ENCODE data around the gene TNFRSF4. TPM values are rescaled to one million over a fixed set of nuclear protein-coding genes. Genes with fewer than 3 reads are reported as not detected.
A peak's percentile ranks its signal among the peaks of the same experiment; 100 is the strongest.

Gene TNFRSF4
- total RNA-seq, 2 experiments from 2014 or later, result 340 to 418 TPM

GRCh38 chr1:1228596-1229321 lies 14.8 kb upstream of the TNFRSF4 start:
- H3K4me3 Mint-ChIP-seq, result no peak overlapping the region
- intact Hi-C loops (cut with DNase I, micrococcal nuclease), result no loop called here
- CTCF ChIA-PET, result interaction anchor here (2.8 kb wide), 1 partner anchor 107 kb away, joined by 18 read pairs; no protein-coding TSS in a partner anchor
- DNase-seq (no peak), ATAC-seq (no peak)
- H3K27ac Mint-ChIP-seq, result no peak overlapping the region
- no peaks in the 10 kb centered on the region for H3K9me3 Mint-ChIP-seq (ENCODE audit: low read depth)
- no peaks in the 10 kb centered on the region for H3K27me3 Mint-ChIP-seq
- POLR2A ChIA-PET, result no interaction called here
- peaks cover 33% of the 10 kb centered on the region for H3K4me1 Mint-ChIP-seq
- peaks cover 38% of the 10 kb centered on the region for H3K36me3 Mint-ChIP-seq (ENCODE audit: low read depth)

GRCh38 chr1:1228187-1228586 lies 14.2 kb upstream of the TNFRSF4 start:
- POLR2A ChIA-PET, result no interaction called here
- no peak for DNase-seq
- ATAC-seq, result no peak
- Mint-ChIP-seq H3K27me3 (no peaks in the 10 kb centered on the region), H3K4me1 (peaks cover 28% of the 10 kb centered on the region), H3K4me3 (no peak overlapping the region), H3K9me3 (ENCODE audit: low read depth) (no peaks in the 10 kb centered on the region), H3K36me3 (ENCODE audit: low read depth) (peaks cover 38% of the 10 kb centered on the region), H3K27ac (no peak overlapping the region)
- CTCF ChIA-PET, result no interaction called here
- intact Hi-C loops (cut with DNase I, micrococcal nuclease), result no loop called here

- intact Hi-C loops (cut with DNase I, micrococcal nuclease), result no loop called here
- no peak overlapping the region for H3K27ac Mint-ChIP-seq
- DNase-seq, result no peak
- ChIA-PET CTCF (no interaction called here), POLR2A (no interaction called here)
- ATAC-seq, result no peak
- no peaks in the 10 kb centered on the region for H3K9me3 Mint-ChIP-seq (ENCODE audit: low read depth)
- peaks cover 28% of the 10 kb centered on the region for H3K4me1 Mint-ChIP-seq
- no peaks in the 10 kb centered on the region for H3K27me3 Mint-ChIP-seq
- H3K4me3 Mint-ChIP-seq, result no peak overlapping the region
- H3K36me3 Mint-ChIP-seq (ENCODE audit: low read depth), result peaks cover 46% of the 10 kb centered on the region
These were observed 13.4 kb upstream of the TNFRSF4 start for GRCh38 chr1:1227386-1227785.

DNA sequence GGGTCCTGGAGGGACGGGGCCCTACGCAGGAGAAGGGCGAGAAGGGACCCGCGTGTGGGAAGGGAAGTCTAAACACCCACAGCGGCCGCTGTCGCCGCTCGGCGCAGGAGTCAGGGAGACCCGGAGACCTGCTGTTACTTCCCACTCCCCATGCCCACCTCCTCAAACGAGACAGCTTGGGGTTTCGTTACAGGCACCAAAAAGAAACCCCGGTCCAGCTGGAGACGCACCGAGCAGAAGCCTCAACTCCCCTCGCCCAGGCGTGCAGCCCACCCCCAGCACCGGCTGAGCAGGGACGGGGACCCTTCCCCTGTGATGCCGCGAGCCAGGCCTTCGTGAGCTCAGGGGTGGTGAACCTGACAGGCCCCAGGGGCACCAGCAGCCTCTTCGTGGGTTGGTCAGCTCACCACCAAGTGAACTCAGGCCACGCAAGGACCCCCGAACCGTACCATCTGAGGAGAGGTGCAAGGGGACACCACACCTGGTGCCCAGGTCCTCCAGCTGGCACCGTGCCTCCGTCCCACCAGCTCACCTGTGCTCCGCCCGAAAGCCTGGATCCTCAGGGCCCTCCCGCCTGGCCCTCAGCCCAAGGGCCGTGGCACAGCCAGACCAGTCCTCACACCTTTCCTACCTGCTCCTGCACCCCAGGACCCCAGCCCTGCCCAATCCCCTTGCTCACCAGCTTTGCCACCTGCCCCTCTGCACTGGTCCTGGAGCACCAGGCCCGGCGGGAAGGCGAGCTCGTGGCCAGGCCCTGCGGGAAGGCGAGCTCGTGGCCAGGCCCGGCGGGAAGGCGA lies 12.8 kb upstream of the TNFRSF4 start:
- peaks cover 28% of the 10 kb centered on the region for H3K4me1 Mint-ChIP-seq
- POLR2A ChIA-PET, result no interaction called here
- no peaks in the 10 kb centered on the region for H3K27me3 Mint-ChIP-seq
- ATAC-seq (no peak), DNase-seq (no peak)
- no peak overlapping the region for H3K4me3 Mint-ChIP-seq
- no peaks in the 10 kb centered on the region for H3K9me3 Mint-ChIP-seq (ENCODE audit: low read depth)
- peaks cover 49% of the 10 kb centered on the region for H3K36me3 Mint-ChIP-seq (ENCODE audit: low read depth)
- CTCF ChIA-PET, result interaction anchor here (0.6 kb wide), 1 partner anchor 104 kb away, joined by 3 read pairs; no protein-coding TSS in a partner anchor
- H3K27ac Mint-ChIP-seq, result no peak overlapping the region
- intact Hi-C loops (cut with DNase I, micrococcal nuclease), result no loop called here

DNA sequence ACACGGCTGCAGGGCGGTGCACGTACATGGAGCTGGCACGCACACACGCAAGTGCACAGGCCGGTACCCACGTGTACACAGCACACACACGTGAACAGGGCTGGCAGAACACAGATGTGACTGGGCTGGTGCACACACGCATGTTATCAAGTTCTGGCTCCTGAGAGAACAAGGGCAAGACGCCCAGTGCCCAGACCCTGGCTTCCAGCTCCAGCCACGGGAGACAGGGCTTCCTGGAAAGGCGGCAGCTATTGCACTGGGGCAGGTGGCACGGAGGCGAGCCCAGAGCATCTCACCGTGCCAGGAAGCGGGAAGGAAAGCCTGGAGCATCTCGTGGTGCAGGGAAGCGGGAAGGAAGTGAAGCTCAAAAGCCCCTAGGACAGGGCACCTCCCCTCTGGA lies 12.0 kb upstream of the TNFRSF4 start:
- intact Hi-C loops (cut with DNase I, micrococcal nuclease), result no loop called here
- ATAC-seq (no peak), DNase-seq (no peak)
- ChIA-PET CTCF (no interaction called here), POLR2A (no interaction called here)
- peaks cover 28% of the 10 kb centered on the region for H3K4me1 Mint-ChIP-seq
- no peaks in the 10 kb centered on the region for H3K9me3 Mint-ChIP-seq (ENCODE audit: low read depth)
- H3K27me3 Mint-ChIP-seq, result no peaks in the 10 kb centered on the region
- peaks cover 52% of the 10 kb centered on the region for H3K36me3 Mint-ChIP-seq (ENCODE audit: low read depth)
- H3K4me3 Mint-ChIP-seq, result no peak overlapping the region
- no peak overlapping the region for H3K27ac Mint-ChIP-seq

DNA sequence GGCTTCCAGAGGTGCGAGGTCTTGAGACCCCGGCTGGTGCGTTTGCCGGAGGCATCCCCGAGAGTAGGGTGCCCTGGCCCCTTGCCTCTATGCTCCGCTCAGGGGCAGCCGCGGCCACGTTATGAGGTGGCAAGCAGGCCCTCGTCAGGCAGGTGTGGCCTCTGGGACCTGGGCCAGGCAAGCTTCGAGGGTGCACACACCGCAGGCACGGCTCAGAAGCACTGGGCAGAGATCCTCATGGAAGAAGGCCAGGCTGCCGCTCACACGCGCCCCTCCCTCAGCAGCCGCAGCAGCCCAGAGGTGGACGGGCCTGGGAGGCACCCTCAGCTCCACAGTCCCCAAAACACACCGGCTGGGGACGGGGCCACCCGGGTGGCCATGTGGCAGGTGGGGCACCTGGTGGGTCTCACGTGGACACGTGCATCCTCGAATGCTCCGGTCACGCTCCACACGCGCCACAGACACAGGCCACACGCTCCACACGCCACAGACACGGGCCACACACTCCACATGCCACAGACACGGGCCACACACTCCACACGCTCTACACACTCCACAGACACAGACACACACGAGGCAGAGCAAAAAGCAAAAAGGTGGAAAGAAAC lies 11.4 kb upstream of the TNFRSF4 start:
- ChIA-PET POLR2A (no interaction called here), CTCF (no interaction called here)
- ATAC-seq, result no peak
- Mint-ChIP-seq H3K4me1 (peaks cover 29% of the 10 kb centered on the region), H3K36me3 (ENCODE audit: low read depth) (peaks cover 53% of the 10 kb centered on the region), H3K27ac (no peak overlapping the region), H3K27me3 (no peaks in the 10 kb centered on the region), H3K4me3 (no peak overlapping the region), H3K9me3 (ENCODE audit: low read depth) (no peaks in the 10 kb centered on the region)
- intact Hi-C loops (cut with DNase I, micrococcal nuclease), result no loop called here
- DNase-seq, result no peak

DNA sequence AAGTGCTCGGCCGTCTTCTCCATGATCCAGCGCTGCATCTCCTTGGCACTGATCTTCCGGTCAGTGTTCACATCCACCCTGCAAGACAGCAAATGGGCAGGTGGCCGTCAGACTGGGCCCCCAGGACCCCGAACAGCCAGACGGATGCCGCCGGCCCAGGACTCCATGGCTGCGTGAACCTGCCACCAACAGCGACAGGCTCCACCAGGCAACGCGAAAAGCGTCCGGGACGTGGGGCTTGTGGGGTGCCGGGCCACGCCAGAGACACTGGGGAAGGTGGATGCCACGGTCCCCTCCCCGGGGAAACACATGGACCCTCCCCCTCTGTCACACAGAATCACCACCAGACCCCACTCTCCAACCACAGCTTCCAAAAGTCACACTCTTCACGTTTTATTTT lies 9.9 kb upstream of the TNFRSF4 start:
- Mint-ChIP-seq H3K9me3 (ENCODE audit: low read depth) (no peaks in the 10 kb centered on the region), H3K27ac (no peak overlapping the region), H3K4me3 (no peak overlapping the region), H3K4me1 (peaks cover 28% of the 10 kb centered on the region), H3K36me3 (ENCODE audit: low read depth) (peaks cover 52% of the 10 kb centered on the region), H3K27me3 (no peaks in the 10 kb centered on the region)
- ChIA-PET POLR2A (no interaction called here), CTCF (no interaction called here)
- intact Hi-C loops (cut with DNase I, micrococcal nuclease), result no loop called here
- DNase-seq (no peak), ATAC-seq (no peak)

DNA sequence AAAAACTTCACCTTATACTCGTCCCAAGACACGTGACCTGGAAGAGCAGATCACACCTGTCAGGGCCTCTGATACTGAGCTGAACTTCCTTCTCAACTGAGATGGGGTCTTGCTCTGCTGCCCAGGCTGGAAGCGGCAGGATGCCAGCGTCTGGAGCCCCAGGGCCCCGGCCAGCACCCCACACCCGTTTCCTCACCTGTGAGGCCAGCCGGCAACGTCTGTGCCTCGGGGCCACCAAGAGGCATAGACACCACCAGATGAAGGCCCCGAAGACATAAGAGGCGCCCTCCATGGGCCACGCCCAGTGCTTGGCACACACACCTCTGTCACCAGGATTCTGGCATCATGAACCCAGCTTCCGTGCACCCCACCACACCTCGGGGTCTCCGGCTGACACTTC lies 9.4 kb upstream of the TNFRSF4 start:
- ChIA-PET POLR2A (no interaction called here), CTCF (no interaction called here)
- no peaks in the 10 kb centered on the region for H3K9me3 Mint-ChIP-seq (ENCODE audit: low read depth)
- intact Hi-C loops (cut with DNase I, micrococcal nuclease), result no loop called here
- H3K4me1 Mint-ChIP-seq, result peaks cover 25% of the 10 kb centered on the region
- peaks cover 51% of the 10 kb centered on the region for H3K36me3 Mint-ChIP-seq (ENCODE audit: low read depth)
- DNase-seq (no peak), ATAC-seq (no peak)
- H3K27ac Mint-ChIP-seq, result peak overlapping the region; percentile 47
- no peak overlapping the region for H3K4me3 Mint-ChIP-seq
- no peaks in the 10 kb centered on the region for H3K27me3 Mint-ChIP-seq

DNA sequence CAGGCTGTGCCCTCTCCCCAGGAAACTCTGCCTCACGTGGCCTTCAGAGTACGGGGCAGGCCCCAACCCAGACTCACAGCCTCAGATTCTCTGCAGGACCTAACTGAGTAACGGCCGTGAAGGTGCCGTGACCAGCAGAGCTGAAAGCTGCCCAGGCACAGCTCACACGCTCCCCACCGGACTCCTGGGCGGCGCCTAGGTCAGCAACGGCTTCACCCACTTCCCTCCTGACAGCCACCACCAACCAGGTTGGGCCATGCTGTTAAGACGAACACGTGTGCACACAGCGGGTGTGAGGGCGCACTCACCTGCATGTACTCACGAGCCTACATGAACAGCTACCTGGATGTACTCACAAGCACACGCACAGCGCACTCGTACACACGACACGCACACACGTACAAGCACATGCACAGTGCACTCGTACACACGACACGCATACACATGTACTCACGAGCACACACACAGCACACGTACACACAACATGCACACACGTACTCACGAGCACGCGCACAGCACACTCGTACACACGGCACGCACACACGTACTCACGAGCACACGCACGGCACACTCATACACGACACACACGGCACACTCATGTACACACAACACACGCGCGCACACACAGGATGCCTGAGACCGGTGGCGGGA lies 8.7 kb upstream of the TNFRSF4 start:
- intact Hi-C loops (cut with DNase I, micrococcal nuclease), result no loop called here
- Mint-ChIP-seq H3K4me1 (peaks cover 32% of the 10 kb centered on the region), H3K4me3 (no peak overlapping the region), H3K27ac (no peak overlapping the region), H3K36me3 (ENCODE audit: low read depth) (peaks cover 56% of the 10 kb centered on the region), H3K9me3 (ENCODE audit: low read depth) (no peaks in the 10 kb centered on the region), H3K27me3 (no peaks in the 10 kb centered on the region)
- POLR2A ChIA-PET, result no interaction called here
- CTCF ChIA-PET, result no interaction called here
- DNase-seq (no peak), ATAC-seq (no peak)

GRCh38 chr1:1221887-1222574 lies 8.1 kb upstream of the TNFRSF4 start:
- H3K36me3 Mint-ChIP-seq (ENCODE audit: low read depth), result peaks cover 60% of the 10 kb centered on the region
- no peak overlapping the region for H3K4me3 Mint-ChIP-seq
- no peak for DNase-seq
- ATAC-seq, result no peak
- POLR2A ChIA-PET, result no interaction called here
- H3K9me3 Mint-ChIP-seq (ENCODE audit: low read depth), result no peaks in the 10 kb centered on the region
- intact Hi-C loops (cut with DNase I, micrococcal nuclease), result no loop called here
- H3K27me3 Mint-ChIP-seq, result no peaks in the 10 kb centered on the region
- CTCF ChIA-PET, result interaction anchor here (0.6 to 0.7 kb wide), 2 partner anchors 53 to 215 kb away, joined by 3 read pairs; no protein-coding TSS in a partner anchor
- H3K4me1 Mint-ChIP-seq, result peaks cover 35% of the 10 kb centered on the region
- H3K27ac Mint-ChIP-seq, result no peak overlapping the region

DNA sequence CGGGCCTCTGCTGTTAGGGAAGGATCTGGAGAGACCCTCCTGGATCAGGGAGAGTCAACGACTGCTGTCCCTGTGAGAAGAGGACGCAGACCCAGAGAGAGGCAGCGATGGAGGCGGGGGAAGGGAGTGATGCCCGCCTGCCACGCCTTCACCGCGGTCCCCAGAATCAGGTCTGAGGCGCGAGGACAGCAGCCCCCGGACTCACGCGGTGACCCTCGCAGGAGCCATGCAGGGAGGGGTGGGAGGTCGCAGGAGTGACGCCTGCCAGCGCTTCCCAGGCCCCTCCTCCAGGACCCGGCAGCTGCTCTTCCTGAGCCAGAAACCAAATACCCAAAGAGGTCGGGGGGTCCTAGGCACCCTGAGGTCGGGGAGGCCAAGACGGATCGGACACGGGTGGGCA lies 6.2 kb upstream of the TNFRSF4 start:
- CTCF ChIA-PET, result no interaction called here
- DNase-seq, result no peak
- H3K36me3 Mint-ChIP-seq (ENCODE audit: low read depth), result peaks cover 66% of the 10 kb centered on the region

More for the DNA sequence above, 6.2 kb upstream of the TNFRSF4 start:
- intact Hi-C loops (cut with DNase I, micrococcal nuclease), result no loop called here
- Mint-ChIP-seq H3K4me3 (no peak overlapping the region), H3K27me3 (no peaks in the 10 kb centered on the region), H3K27ac (peak overlapping the region; percentile 92), H3K9me3 (ENCODE audit: low read depth) (no peaks in the 10 kb centered on the region), H3K4me1 (peaks cover 38% of the 10 kb centered on the region)
- POLR2A ChIA-PET, result no interaction called here
- no peak for ATAC-seq

Measured in activated CD4-positive, alpha-beta T cell treated with anti-CD3 and anti-CD28 coated beads for 36 hours (primary cell).